GM12874 (cell line): ENCODE measurements around the gene EIF3K.

Experiments used
- CTCF ChIP-seq: IDR thresholded peaks from 2 replicates; pipeline ENCODE4 v1.5.1; 2011; ENCODE audit warnings: low read depth, mild to moderate bottlenecking, control low read depth, low read length, moderate library complexity; ENCODE audit not compliant: insufficient read depth

Gene EIF3K

GRCh38 chr19:38618590-38619360 lies at the start of gene EIF3K:
TSS of gene EIF3K (plus strand) at chr19:38619188. CDS start at chr19:38619269, 81 bp downstream.
- no peak for TF ChIP-seq CTCF

GRCh38 chr19:38569368-38569983 lies 49.5 kb upstream of the EIF3K start:
- TF ChIP-seq CTCF = no peak

GRCh38 chr19:38571682-38572081 lies 47.3 kb upstream of the EIF3K start:
- no peak for TF ChIP-seq CTCF

GRCh38 chr19:38577826-38578225 lies 41.2 kb upstream of the EIF3K start:
- no peak for TF ChIP-seq CTCF

GRCh38 chr19:38580080-38580479 lies 38.9 kb upstream of the EIF3K start:
- no peak for TF ChIP-seq CTCF

GRCh38 chr19:38583219-38583984 lies 35.6 kb upstream of the EIF3K start:
- no peak for TF ChIP-seq CTCF

GRCh38 chr19:38583985-38584305 lies 35.0 kb upstream of the EIF3K start:
- no peak for TF ChIP-seq CTCF
